A673 (cell line): ENCODE results near the gene CEP85. TPM values are rescaled to one million over a fixed set of nuclear protein-coding genes. Genes with fewer than 3 reads are reported as not detected.

Experiments used
- BruUV-seq: library from RNA; stranded (reverse); fragments of 400-500 nt; replicated peaks from 2 replicates; lab custom pipeline; 2021; lab: Mats Ljungman, UMichigan
- CTCF ChIA-PET: fragments of 300-600 bp; sonication (Branson Sonifier 250); formaldehyde crosslinking; loops from one replicate; lab custom pipeline; 2022; ENCODE audit warnings: antibody characterized with exemption; lab: Charles Lee
- POLR2A ChIA-PET: fragments of 300-600 bp; sonication (Branson Sonifier 250); formaldehyde crosslinking; loops from one replicate; lab custom pipeline; 2022; ENCODE audit warnings: antibody characterized with exemption; ENCODE audit not compliant: low non-redundant PET; lab: Charles Lee
- DNase-seq: peaks from one replicate; pipeline ENCODE4 v3.0.0-alpha.2; 2015; ENCODE audit warnings: low spot score
- H3K27ac ChIP-seq: fragments of 200-600 bp; sonication (generic); 2 replicates; pipeline ENCODE4 v1.5.1; 2016; ENCODE audit warnings: mixed run types, low read depth, mild to moderate bottlenecking, mixed read lengths, antibody characterized with exemption, low read length; ENCODE audit not compliant: poor library complexity, severe bottlenecking
- H3K27me3 ChIP-seq: fragments of 200-600 bp; sonication (generic); replicated peaks from 2 replicates; pipeline ENCODE4 v1.6.1; 2017; ENCODE audit warnings: mixed run types, low read depth, mild to moderate bottlenecking, mixed read lengths, antibody characterized with exemption, low read length; ENCODE audit not compliant: insufficient read depth, poor library complexity
- H3K36me3 ChIP-seq: fragments of 200-600 bp; sonication (generic); 2 replicates; pipeline ENCODE4 v1.6.1; 2016; ENCODE audit warnings: mixed run types, mild to moderate bottlenecking, mixed read lengths, antibody characterized with exemption, low read length; ENCODE audit not compliant: insufficient read depth, poor library complexity, severe bottlenecking
- H3K4me1 ChIP-seq: fragments of 200-600 bp; sonication (generic); 2 replicates; pipeline ENCODE4 v1.6.1; 2017; ENCODE audit warnings: mixed run types, mild to moderate bottlenecking, mixed read lengths, antibody characterized with exemption, low read length; ENCODE audit not compliant: insufficient read depth, poor library complexity, severe bottlenecking
- H3K4me3 ChIP-seq: fragments of 200-600 bp; sonication (generic); 2 replicates; pipeline ENCODE4 v1.5.1; 2016; ENCODE audit warnings: low read depth, mixed run types, mild to moderate bottlenecking, mixed read lengths, low read length; ENCODE audit not compliant: poor library complexity, severe bottlenecking
- H3K9me3 ChIP-seq: fragments of 200-600 bp; sonication (generic); 2 replicates; pipeline ENCODE4 v1.6.1; 2016; ENCODE audit warnings: mixed run types, low read depth, mild to moderate bottlenecking, mixed read lengths, antibody characterized with exemption, low read length; ENCODE audit not compliant: poor library complexity, severe bottlenecking
- CTCF ChIP-seq: fragments of 300-800, 200-600 bp; sonication (generic); conservative IDR thresholded peaks from 2 replicates; pipeline ENCODE4 v1.5.1; 2017; ENCODE audit warnings: low read depth, mild to moderate bottlenecking, antibody characterized with exemption, low read length, moderate library complexity, mixed read lengths
- EZH2 ChIP-seq: fragments of 200-600 bp; sonication (generic); IDR thresholded peaks from 2 replicates; pipeline ENCODE4 v1.6.1; 2017; ENCODE audit warnings: borderline replicate concordance, low read depth, mild to moderate bottlenecking, mixed read lengths, antibody characterized with exemption, low read length; ENCODE audit not compliant: poor library complexity, severe bottlenecking
- intact Hi-C: fragments of 100-400 bp; cut with micrococcal nuclease; formaldehyde crosslinking; loops from one replicate; pipeline ENCODE4 v1.10.0; 2022; ENCODE audit not compliant: unreplicated experiment
- total RNA-seq: library from RNA; stranded (reverse); gene quantifications from 2 replicates; pipeline ENCODE4 v1.2.3, GENCODE V29; 2021

Gene CEP85
- total RNA-seq, 1 experiment from 2014 or later = 51.3 TPM

- BruUV-seq = no TSS peak
- ChIA-PET POLR2A (no interaction called here), CTCF (no interaction called here)
- Histone ChIP-seq H3K9me3 (no peaks in the 10 kb centered on the region), H3K27ac (no peak overlapping the region), H3K36me3 (no peaks in the 10 kb centered on the region), H3K4me1 (no peaks in the 10 kb centered on the region), H3K27me3 (no peaks in the 10 kb centered on the region), H3K4me3 (no peak overlapping the region)
- intact Hi-C loops = no loop called here
- no peak for DNase-seq
- TF ChIP-seq EZH2 (no peak), CTCF (no peak)
These were observed 60.0 kb downstream of the CEP85 start for GRCh38 chr1:26293911-26294463.

- intact Hi-C loops = no loop called here
- ChIA-PET POLR2A (no interaction called here), CTCF (no interaction called here)
- DNase-seq = no peak
- Histone ChIP-seq H3K27ac (no peak overlapping the region), H3K4me1 (no peaks in the 10 kb centered on the region), H3K9me3 (no peaks in the 10 kb centered on the region), H3K27me3 (no peaks in the 10 kb centered on the region), H3K4me3 (no peak overlapping the region), H3K36me3 (no peaks in the 10 kb centered on the region)
- no TSS peak for BruUV-seq
- TF ChIP-seq CTCF = no peak
- no peak for TF ChIP-seq EZH2
These were observed 61.5 kb downstream of the CEP85 start for GRCh38 chr1:26295194-26296138.

- no peaks in the 10 kb centered on the region for H3K9me3 ChIP-seq
- H3K27me3 ChIP-seq = no peaks in the 10 kb centered on the region
- DNase-seq = no peak
- no peak overlapping the region for H3K4me3 ChIP-seq
- intact Hi-C loops = no loop called here
- no peaks in the 10 kb centered on the region for H3K36me3 ChIP-seq
- no peaks in the 10 kb centered on the region for H3K4me1 ChIP-seq
- CTCF ChIA-PET = no interaction called here
- TF ChIP-seq EZH2 = no peak
- no peak for TF ChIP-seq CTCF
- H3K27ac ChIP-seq = no peak overlapping the region
- POLR2A ChIA-PET = no interaction called here
- BruUV-seq = no TSS peak
These were observed 62.5 kb downstream of the CEP85 start for GRCh38 chr1:26296340-26297056.
